H1 (cell line): ENCODE results near the gene KRTAP10-8.

ENCODE experiments used
- CTCF ChIP-seq, 3 experiments: IDR thresholded peaks; 1 replicate in 2 of 3; 2 replicates in 1 of 3; pipeline versions ENCODE4 v1.5.1 to v1.6.1; 2011; ENCODE audit warnings: low read length in 3 of 3, mild to moderate bottlenecking in 3 of 3, inconsistent platforms in 2 of 3, low read depth in 1 of 3, moderate library complexity in 1 of 3; ENCODE audit not compliant: insufficient read depth in 1 of 3; ENCODE audit errors: control extremely low read depth in 1 of 3
- PHF8 ChIP-seq: fragments of 200-600 bp; sonication (generic); conservative IDR thresholded peaks from 2 replicates; pipeline ENCODE4 v1.7.1; 2012; ENCODE audit warnings: low read depth, mild to moderate bottlenecking, inconsistent platforms, low read length, moderate library complexity
- POLR2A ChIP-seq, 2 experiments: IDR thresholded peaks; 1 replicate in 1 of 2; 2 replicates in 1 of 2; pipeline ENCODE4 v1.6.1; 2011; ENCODE audit warnings: low read depth in 2 of 2, low read length in 2 of 2, mild to moderate bottlenecking in 2 of 2; ENCODE audit errors: control extremely low read depth in 1 of 2
- POLR2AphosphoS5 ChIP-seq: IDR thresholded peaks from 2 replicates; pipeline ENCODE4 v1.6.1; 2011; ENCODE audit warnings: low read depth, low read length
- TAF7 ChIP-seq: optimal IDR thresholded peaks from 2 replicates; pipeline ENCODE3; 2011; ENCODE audit warnings: low read depth, mild to moderate bottlenecking, inconsistent platforms, low read length, moderate library complexity, borderline replicate concordance

DNA sequence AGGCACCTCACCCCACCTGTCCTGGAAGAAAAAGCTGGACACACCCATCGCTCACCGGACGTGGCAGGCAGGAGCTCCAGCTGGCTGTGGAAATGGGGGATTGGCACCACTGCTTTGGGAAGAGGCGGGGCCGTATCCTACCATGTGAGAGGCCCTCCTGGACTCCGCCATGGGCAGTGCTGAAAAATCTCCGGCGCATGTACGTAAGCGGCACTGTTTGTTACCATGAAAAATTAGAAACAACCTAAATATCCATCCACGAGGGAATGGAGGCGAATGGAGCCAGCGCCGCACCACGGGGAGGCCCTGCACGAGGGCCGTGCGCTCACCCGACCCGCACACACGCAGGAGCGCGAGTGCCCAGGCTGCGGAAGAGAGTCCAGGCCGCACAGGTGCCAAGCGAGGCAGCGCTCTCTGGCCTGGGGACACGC is 3.1 kb downstream of the KRTAP10-8 start:
- no peak for TF ChIP-seq CTCF (IDR thresholded peaks at IDR 0.05; ENCODE audit: control extremely low read depth in 1 of 3, insufficient read depth in 1 of 3, low read depth in 1 of 3, low read length in 3 of 3)
- TF ChIP-seq POLR2AphosphoS5, result no peak
- no peak for TF ChIP-seq POLR2A (IDR thresholded peaks at IDR 0.05; ENCODE audit: control extremely low read depth in 1 of 2, low read depth in 2 of 2, low read length in 2 of 2)
- no peak for TF ChIP-seq PHF8
- no peak for TF ChIP-seq TAF7
